Upper lobe of left lung (tissue), 4 donors: Measurements from ENCODE around the gene GRID1.

Experiments
- POLR2AphosphoS5 ChIP-seq, 2 donors: sonication (generic); formaldehyde crosslinking; IDR thresholded peaks; one replicate each; pipeline ENCODE4 v1.5.1; 2017; ENCODE audit warnings: antibody characterized with exemption in 2 of 2
- TF ChIP-seq, protein P1 (sequence below), 6 experiments: fragments of 450-650 bp in 4 of 6; fragments of 200-600 bp in 2 of 6; sonication (generic) in 2 of 6; IDR thresholded peaks; one replicate each; pipeline ENCODE4 v1.5.1; 2016 to 2019; ENCODE audit warnings: antibody characterized with exemption in 6 of 6

DNA sequence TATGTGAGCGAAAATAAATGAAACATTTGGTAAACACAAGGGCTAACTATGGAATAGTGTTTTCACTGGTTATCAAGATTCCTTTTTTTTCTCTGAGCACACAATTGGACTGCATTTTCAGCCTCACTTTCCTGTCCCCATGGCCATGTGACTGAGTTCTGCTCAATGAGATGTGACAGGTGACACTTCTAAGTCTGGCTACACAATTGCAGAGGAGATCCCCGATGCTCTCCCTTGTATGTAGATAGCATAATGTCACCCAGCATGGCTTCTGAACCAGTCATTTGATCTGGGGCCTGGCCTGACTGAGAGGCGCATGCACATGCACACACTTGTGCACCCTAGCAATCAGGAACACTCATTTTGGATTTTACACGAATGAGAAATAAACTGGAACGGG, 581.8 kb downstream of the GRID1 start:
- TF ChIP-seq, protein P1, sequence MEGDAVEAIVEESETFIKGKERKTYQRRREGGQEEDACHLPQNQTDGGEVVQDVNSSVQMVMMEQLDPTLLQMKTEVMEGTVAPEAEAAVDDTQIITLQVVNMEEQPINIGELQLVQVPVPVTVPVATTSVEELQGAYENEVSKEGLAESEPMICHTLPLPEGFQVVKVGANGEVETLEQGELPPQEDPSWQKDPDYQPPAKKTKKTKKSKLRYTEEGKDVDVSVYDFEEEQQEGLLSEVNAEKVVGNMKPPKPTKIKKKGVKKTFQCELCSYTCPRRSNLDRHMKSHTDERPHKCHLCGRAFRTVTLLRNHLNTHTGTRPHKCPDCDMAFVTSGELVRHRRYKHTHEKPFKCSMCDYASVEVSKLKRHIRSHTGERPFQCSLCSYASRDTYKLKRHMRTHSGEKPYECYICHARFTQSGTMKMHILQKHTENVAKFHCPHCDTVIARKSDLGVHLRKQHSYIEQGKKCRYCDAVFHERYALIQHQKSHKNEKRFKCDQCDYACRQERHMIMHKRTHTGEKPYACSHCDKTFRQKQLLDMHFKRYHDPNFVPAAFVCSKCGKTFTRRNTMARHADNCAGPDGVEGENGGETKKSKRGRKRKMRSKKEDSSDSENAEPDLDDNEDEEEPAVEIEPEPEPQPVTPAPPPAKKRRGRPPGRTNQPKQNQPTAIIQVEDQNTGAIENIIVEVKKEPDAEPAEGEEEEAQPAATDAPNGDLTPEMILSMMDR (IDR thresholded peaks at IDR 0.05): no peak
- TF ChIP-seq POLR2AphosphoS5 (IDR thresholded peaks at IDR 0.05): no peak
